ENCODE results near the gene CRMP1. TPM values are rescaled to one million over a fixed set of nuclear protein-coding genes. Genes with fewer than 3 reads are reported as not detected.

Gene CRMP1
- total RNA-seq, 2 experiments from 2014 or later: not detected

- Histone ChIP-seq H3K36me3 (ENCODE audit: insufficient read depth, low read length) (no peaks in the 10 kb centered on the region), H3K27ac (ENCODE audit: low read depth in 1 of 2, low read length in 2 of 2) (no peak overlapping the region), H3K9me3 (ENCODE audit: control insufficient read depth in 1 of 2, insufficient read depth in 1 of 2, low read length in 2 of 2) (peaks cover 0 to 9% of the 10 kb centered on the region in 2 experiments), H3K4me3 (ENCODE audit: low read length) (no peak overlapping the region), H3K4me1 (ENCODE audit: insufficient read depth, low read length) (no peaks in the 10 kb centered on the region), H3K27me3 (ENCODE audit: control insufficient read depth in 1 of 2, insufficient read depth in 2 of 2, low read length in 2 of 2) (no peaks in the 10 kb centered on the region)
- Mint-ChIP-seq H3K9me3 (no peaks in the 10 kb centered on the region), H3K4me3 (no peak overlapping the region), H3K27me3 (peaks cover 12% of the 10 kb centered on the region), H3K4me1 (ENCODE audit: low read depth) (no peaks in the 10 kb centered on the region), H3K27ac (no peak overlapping the region), H3K36me3 (ENCODE audit: low read depth) (no peaks in the 10 kb centered on the region)
- ATAC-seq (ENCODE audit: poor library complexity) (no peak), DNase-seq (no peak)
- CTCF ChIA-PET: no interaction called here
- POLR2A ChIA-PET: no interaction called here
- TF ChIP-seq CTCF (IDR thresholded peaks at IDR 0.05): no peak
- intact Hi-C loops (cut with DNase I, micrococcal nuclease): loop anchor here in 1 of 2 experiments (10.0 kb wide), 1 partner anchor 821 kb away; no protein-coding TSS in a partner anchor
These were observed 77.2 kb downstream of the CRMP1 start for GRCh38 chr4:5815641-5816040.

GRCh38 chr4:5814421-5814820, 78.5 kb downstream of the CRMP1 start:
- CTCF ChIA-PET: no interaction called here
- Mint-ChIP-seq H3K4me3 (no peak overlapping the region), H3K27ac (no peak overlapping the region), H3K27me3 (peaks cover 12% of the 10 kb centered on the region), H3K36me3 (ENCODE audit: low read depth) (no peaks in the 10 kb centered on the region), H3K9me3 (no peaks in the 10 kb centered on the region), H3K4me1 (ENCODE audit: low read depth) (no peaks in the 10 kb centered on the region)
- H3K4me3 ChIP-seq (ENCODE audit: low read length): no peak overlapping the region
- H3K4me1 ChIP-seq (ENCODE audit: insufficient read depth, low read length): no peaks in the 10 kb centered on the region
- no peaks in the 10 kb centered on the region for H3K27me3 ChIP-seq (ENCODE audit: control insufficient read depth in 1 of 2, insufficient read depth in 2 of 2, low read length in 2 of 2)
- peaks cover 0 to 14% of the 10 kb centered on the region in 2 experiments for H3K9me3 ChIP-seq (ENCODE audit: control insufficient read depth in 1 of 2, insufficient read depth in 1 of 2, low read length in 2 of 2)
- no peak for DNase-seq
- POLR2A ChIA-PET: no interaction called here
- TF ChIP-seq CTCF (IDR thresholded peaks at IDR 0.05): no peak
- no peaks in the 10 kb centered on the region for H3K36me3 ChIP-seq (ENCODE audit: insufficient read depth, low read length)
- no peak for ATAC-seq (ENCODE audit: poor library complexity)
- intact Hi-C loops (cut with DNase I, micrococcal nuclease): loop anchor here in 1 of 2 experiments (5.0 to 10.0 kb wide), 3 partner anchors 820 to 1557 kb away; no protein-coding TSS in a partner anchor
- H3K27ac ChIP-seq (ENCODE audit: low read depth in 1 of 2, low read length in 2 of 2): no peak overlapping the region

GRCh38 chr4:5813882-5814255, 79.0 kb downstream of the CRMP1 start:
- no peak overlapping the region for H3K4me3 ChIP-seq (ENCODE audit: low read length)
- intact Hi-C loops (cut with DNase I, micrococcal nuclease): loop anchor here (1.0 to 10.0 kb wide), 4 partner anchors 819 to 1557 kb away; no protein-coding TSS in a partner anchor
- no peaks in the 10 kb centered on the region for H3K36me3 ChIP-seq (ENCODE audit: insufficient read depth, low read length)
- Mint-ChIP-seq H3K9me3 (no peaks in the 10 kb centered on the region), H3K4me3 (no peak overlapping the region), H3K4me1 (ENCODE audit: low read depth) (no peaks in the 10 kb centered on the region), H3K36me3 (ENCODE audit: low read depth) (no peaks in the 10 kb centered on the region), H3K27ac (no peak overlapping the region), H3K27me3 (peaks cover 12% of the 10 kb centered on the region)
- DNase-seq: no peak
- TF ChIP-seq CTCF (IDR thresholded peaks at IDR 0.05): no peak
- no peak overlapping the region for H3K27ac ChIP-seq (ENCODE audit: low read depth in 1 of 2, low read length in 2 of 2)
- H3K9me3 ChIP-seq (ENCODE audit: control insufficient read depth in 1 of 2, insufficient read depth in 1 of 2, low read length in 2 of 2): peaks cover 0 to 14% of the 10 kb centered on the region in 2 experiments
- no peak for ATAC-seq (ENCODE audit: poor library complexity)
- H3K27me3 ChIP-seq (ENCODE audit: control insufficient read depth in 1 of 2, insufficient read depth in 2 of 2, low read length in 2 of 2): no peaks in the 10 kb centered on the region
- no peaks in the 10 kb centered on the region for H3K4me1 ChIP-seq (ENCODE audit: insufficient read depth, low read length)
- CTCF ChIA-PET: no interaction called here
- POLR2A ChIA-PET: no interaction called here
